Skeletal muscle satellite cell (primary cell): Measurements from ENCODE around the gene USP4. TPM values are rescaled to one million over a fixed set of nuclear protein-coding genes. Genes with fewer than 3 reads are reported as not detected.
"Not testable (repeated sequence)": the region's sequence is repeated elsewhere in the genome, so short reads cannot be mapped to it uniquely, and the experiment has no call there.

Source experiments
- H3K27me3 ChIP-seq: 2 replicates; pipeline ENCODE4 v1.7.0; 2013; ENCODE audit warnings: low read length; ENCODE audit not compliant: control insufficient read depth, insufficient read depth
- H3K36me3 ChIP-seq: 2 replicates; pipeline ENCODE4 v1.7.0; 2013; ENCODE audit warnings: mild to moderate bottlenecking, control low read depth, low read length; ENCODE audit not compliant: insufficient read depth
- H3K4me1 ChIP-seq: 2 replicates; pipeline ENCODE4 v1.7.0; 2013; ENCODE audit warnings: low read length; ENCODE audit not compliant: control insufficient read depth, insufficient read depth
- H3K4me2 ChIP-seq: 2 replicates; pipeline ENCODE4 v1.7.0; 2013; ENCODE audit warnings: mild to moderate bottlenecking, low read length
- H3K4me3 ChIP-seq: 2 replicates; pipeline ENCODE4 v1.7.0; 2013; ENCODE audit warnings: low read length
- H3K9ac ChIP-seq: 2 replicates; pipeline ENCODE4 v1.7.0; 2013; ENCODE audit warnings: mild to moderate bottlenecking, low read depth, low read length, moderate library complexity
- H3K9me3 ChIP-seq: replicated peaks from 2 replicates; pipeline ENCODE4 v1.7.0; 2013; ENCODE audit warnings: mild to moderate bottlenecking, control low read depth, low read length
- small RNA-seq: library from RNA; depleted of rRNA; stranded (forward); fragments of <200 nt; gene quantifications from one replicate; pipeline ENCODE3, GENCODE V24; 2012

USP4 gene

GRCh38 chr3:49236226-49236625 is 103.6 kb downstream of the USP4 start:
- no peaks in the 10 kb centered on the region for H3K9me3 ChIP-seq
- H3K4me1 ChIP-seq: no peaks in the 10 kb centered on the region
- H3K36me3 ChIP-seq: peaks cover 2% of the 10 kb centered on the region
- no peak overlapping the region for H3K4me2 ChIP-seq
- no peak overlapping the region for H3K9ac ChIP-seq
- no peaks in the 10 kb centered on the region for H3K27me3 ChIP-seq
- no peak overlapping the region for H3K4me3 ChIP-seq

- H3K9me3 ChIP-seq: not testable (repeated sequence)
These were observed 111.0 kb downstream of the USP4 start for GRCh38 chr3:49228817-49229216.

More at GRCh38 chr3:49228817-49229216, 111.0 kb downstream of the USP4 start:
- not testable (repeated sequence) for H3K4me2 ChIP-seq, H3K9ac ChIP-seq, H3K4me3 ChIP-seq, H3K36me3 ChIP-seq, H3K27me3 ChIP-seq, H3K4me1 ChIP-seq

Small RNA genes within 50 kb of the gene (small RNA-seq; reads per million reads assigned to genes)
- gene AC121247.2 (not detected), gene MIR4271 (not detected), gene RF00019 (not detected)
